DND-41 (cell line): ENCODE results near the gene NRCAM.

Source experiments
- EZH2 ChIP-seq: IDR thresholded peaks from 3 replicates; pipeline ENCODE4 v1.6.1; 2012; ENCODE audit warnings: borderline replicate concordance, low read depth, mild to moderate bottlenecking, moderate library complexity, low read length, inconsistent platforms; ENCODE audit not compliant: severe bottlenecking
- TF ChIP-seq, protein P1 (sequence below): IDR thresholded peaks from 2 replicates; pipeline ENCODE4 v1.5.1; 2012; ENCODE audit warnings: borderline replicate concordance, low read length, moderate library complexity, mild to moderate bottlenecking; ENCODE audit not compliant: poor library complexity, severe bottlenecking; ENCODE audit errors: extremely low read depth

DNA sequence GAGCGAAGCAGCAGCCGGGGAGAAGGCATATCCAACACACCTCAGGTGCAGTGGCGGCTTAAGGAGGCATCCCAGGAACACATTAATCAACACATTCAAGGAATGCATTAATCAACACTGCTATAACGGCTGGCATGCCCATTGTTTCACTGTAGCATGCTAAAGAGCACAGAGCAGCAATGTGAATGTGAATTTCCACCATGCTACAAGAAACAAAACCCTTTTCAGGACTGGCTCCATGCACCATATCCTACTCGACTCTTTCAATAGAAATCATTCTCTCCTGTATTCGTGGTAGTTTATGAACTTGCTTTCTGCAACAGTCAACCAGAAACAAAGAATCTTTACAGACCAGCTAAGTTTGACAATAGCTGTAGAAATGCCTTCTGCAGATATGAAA lies 149.0 kb downstream of the NRCAM start:
- TF ChIP-seq, protein P1, sequence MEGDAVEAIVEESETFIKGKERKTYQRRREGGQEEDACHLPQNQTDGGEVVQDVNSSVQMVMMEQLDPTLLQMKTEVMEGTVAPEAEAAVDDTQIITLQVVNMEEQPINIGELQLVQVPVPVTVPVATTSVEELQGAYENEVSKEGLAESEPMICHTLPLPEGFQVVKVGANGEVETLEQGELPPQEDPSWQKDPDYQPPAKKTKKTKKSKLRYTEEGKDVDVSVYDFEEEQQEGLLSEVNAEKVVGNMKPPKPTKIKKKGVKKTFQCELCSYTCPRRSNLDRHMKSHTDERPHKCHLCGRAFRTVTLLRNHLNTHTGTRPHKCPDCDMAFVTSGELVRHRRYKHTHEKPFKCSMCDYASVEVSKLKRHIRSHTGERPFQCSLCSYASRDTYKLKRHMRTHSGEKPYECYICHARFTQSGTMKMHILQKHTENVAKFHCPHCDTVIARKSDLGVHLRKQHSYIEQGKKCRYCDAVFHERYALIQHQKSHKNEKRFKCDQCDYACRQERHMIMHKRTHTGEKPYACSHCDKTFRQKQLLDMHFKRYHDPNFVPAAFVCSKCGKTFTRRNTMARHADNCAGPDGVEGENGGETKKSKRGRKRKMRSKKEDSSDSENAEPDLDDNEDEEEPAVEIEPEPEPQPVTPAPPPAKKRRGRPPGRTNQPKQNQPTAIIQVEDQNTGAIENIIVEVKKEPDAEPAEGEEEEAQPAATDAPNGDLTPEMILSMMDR: no peak
- no peak for TF ChIP-seq EZH2
